GM18526 (cell line): ENCODE measurements around the gene VPS13A.

Experiments used
- POLR2A ChIP-seq: IDR thresholded peaks from 3 replicates; pipeline ENCODE4 v1.6.1; 2011; ENCODE audit not compliant: insufficient read length; ENCODE audit errors: extremely low read depth

The VPS13A gene

DNA sequence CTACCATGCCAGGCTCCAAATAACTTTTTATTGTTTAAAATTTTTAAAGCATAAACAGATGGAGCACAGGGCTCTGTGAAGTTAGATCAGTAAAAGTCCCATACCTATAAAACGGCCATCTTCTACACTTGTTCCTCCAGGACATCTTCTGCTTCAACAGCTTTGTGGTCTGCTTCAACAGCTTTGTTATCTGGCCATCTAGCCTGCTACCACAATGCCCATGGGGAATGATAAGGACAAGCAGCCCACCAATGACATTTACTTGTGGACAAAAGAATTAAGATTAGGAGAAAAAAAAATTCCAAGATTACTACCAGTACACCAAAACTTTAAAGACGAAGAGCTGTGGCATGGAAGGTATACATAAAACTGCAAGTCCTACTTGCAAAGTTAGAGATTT, 2.2 kb upstream of the VPS13A start:
- no peak for TF ChIP-seq POLR2A

DNA sequence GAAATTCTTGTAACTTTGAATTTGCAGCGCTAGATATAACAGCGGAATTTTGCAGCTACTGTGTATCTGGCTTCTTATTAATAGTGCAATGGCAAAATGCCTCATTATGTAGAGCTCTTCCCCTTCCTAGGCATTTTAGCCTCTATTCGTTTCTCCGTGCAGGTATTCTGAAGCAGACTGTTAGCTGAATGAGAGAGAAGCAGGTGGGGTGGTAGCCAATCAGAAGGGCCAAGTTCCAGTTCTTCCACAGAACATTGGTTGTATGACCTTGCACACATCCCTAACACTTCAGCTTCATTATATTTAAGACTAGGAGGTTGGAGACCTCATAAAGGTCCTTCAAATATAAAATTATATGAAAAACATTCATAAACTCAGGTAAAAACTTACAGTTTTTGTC, 1.2 kb upstream of the VPS13A start:
- TF ChIP-seq POLR2A: no peak

DNA sequence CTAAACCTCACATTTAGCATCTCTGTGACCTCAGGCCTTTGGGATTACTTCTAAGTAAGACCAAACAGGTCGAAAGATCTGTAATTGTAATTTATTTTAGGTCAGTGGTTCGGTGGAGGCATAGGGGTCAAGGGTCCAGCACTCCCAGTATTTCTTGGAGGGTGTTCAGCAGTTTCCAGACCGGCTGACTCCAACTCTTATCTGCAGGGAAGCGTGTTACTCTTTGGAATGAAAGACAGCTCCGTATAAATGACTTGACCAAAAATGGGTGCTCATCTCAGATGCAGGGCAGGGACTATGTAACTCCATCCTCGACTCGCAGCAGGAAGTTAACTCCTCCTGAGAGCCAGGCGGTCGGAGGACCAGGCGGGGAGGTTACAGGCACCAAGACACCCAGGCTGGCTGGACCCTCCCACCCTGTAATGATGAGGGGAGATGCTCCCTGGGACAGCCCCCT, 620 bp upstream of the VPS13A start:
- no peak for TF ChIP-seq POLR2A

DNA sequence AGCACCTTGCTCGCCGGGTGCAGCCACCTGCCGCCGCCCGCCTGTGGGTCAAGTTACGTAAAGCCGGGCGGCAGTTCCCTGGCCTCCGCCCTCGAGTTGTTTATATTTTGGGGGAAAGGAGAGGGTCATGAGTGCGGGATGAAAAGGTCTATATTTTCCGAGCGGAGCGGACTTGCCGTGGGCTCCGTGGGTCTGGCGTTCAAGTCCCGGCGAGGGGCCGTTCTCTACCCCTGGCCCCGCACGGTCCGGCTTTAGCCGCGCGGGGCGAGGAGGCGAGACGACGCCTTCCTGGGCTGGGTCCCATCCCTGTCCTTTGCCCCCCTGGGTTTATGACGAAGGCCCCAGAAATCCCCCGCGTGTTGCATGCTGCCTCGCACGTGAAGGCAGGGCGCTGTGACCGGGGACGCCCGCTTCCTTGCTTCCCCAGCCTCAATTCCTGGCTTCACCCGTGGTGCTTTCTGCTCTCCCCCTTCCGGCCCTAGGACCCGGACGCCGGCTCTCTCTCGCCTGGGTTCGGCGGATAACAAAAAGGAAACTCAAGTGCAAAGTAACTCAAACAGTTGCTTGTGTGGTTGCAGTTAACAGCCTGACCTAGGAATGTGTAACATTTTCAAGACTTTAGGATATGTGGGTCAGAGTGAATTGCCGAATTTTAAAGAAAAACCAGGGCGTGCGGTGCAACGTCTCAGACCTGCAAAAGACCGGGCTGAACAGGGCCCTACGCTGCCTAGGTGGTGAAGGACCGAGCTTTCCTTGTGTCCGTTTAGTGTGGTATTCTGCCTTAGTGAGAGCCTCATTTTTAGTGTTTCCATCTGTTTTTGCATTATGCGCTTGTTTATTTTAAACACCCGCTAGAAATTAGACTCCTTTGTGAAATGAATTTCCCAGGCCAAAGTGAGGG, 810 bp downstream of the VPS13A start:
- TF ChIP-seq POLR2A: no peak

DNA sequence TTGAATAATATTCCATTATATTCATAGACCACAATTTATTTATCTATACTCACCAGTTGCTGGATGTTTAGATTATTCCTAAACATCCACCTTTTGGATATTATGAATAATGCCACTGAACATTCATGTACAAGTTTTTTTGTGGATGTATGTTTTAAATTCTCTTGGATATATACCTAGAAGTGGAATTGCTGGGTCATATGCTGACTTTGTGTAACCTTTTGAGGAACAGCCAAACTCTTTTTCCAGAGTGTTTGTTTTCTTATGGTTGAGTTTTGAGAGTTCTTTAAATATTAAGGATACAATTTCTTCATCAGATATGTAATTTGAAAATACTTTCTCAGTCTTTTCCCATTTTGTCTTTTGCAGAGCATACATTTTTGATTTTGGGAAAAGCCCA, 2.7 kb downstream of the VPS13A start:
- no peak for TF ChIP-seq POLR2A

DNA sequence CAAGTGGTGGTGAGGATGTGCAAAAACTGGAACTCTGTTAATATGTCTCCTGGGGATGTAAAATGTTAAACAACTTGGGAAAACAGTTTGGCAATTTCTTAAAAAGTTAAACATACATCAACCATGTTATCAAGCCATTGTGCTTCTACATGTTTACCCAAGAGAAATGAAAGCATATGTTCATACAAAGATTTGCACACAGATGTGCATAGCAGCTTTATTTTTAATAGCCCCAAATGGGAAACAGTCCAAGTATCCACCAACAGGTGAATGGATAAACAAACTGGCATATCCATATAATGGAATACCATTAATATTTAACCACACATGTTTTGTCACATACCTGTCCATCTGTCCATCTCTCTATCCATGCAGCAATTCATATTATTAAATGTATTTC, 6.2 kb downstream of the VPS13A start:
- TF ChIP-seq POLR2A: no peak

DNA sequence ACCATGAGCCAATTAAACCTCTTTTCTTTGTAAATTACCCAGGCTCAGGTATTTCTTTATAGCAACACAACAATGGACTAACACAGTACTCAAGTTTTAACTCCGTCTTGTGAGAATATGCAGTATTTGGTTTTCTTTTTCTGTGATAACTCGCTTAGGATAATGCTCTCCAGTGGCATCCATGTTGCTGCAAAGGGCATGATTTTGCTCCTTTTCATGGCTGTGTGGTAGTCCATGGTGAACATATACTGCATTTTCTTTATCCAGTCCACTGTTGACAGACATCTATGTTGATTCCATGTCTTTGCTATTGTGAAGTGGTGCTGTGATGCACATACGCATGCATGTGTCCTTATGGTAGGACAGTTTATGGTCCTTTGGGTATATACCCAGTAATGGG, 10.9 kb downstream of the VPS13A start:
- TF ChIP-seq POLR2A: no peak

DNA sequence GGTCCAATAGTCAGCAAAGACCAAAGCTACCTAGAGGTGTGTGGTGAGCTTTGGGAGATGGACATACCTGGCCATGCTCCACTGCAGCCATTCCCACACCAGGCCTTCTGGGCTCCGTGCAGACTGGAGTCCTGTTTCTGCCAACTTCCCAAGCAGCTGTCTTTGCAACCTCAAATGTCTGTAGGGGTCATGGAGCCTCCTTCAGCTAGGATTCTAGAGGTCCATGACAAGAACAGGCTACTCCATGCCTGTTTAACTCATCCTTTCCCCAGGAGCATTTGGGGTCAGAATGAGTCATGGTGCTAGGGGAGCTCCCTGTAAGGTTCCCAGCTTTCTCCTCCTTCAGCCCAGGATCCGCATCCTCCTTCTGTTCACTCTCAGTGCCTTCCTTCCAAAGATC, 17.1 kb downstream of the VPS13A start:
- no peak for TF ChIP-seq POLR2A

DNA sequence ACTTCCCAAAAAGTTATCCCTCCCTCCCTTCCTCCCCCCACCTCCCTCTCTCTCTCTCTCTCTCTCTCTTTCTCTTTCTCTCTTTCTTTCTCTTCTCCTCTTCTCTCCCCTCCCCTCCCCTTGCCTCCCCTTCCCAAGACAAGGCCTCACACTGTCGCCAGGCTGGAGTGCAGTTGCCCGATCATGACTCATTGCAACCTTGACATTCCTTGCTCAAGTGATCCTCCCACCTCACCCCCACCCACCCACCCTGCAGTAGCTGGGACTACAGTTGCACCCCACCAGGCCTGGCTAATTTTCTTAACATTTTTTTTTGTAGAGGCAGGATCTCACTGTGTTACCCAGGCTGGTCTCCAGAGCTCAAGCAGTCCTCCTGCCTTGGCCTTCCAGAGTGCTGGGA, 32.8 kb downstream of the VPS13A start:
- no peak for TF ChIP-seq POLR2A

DNA sequence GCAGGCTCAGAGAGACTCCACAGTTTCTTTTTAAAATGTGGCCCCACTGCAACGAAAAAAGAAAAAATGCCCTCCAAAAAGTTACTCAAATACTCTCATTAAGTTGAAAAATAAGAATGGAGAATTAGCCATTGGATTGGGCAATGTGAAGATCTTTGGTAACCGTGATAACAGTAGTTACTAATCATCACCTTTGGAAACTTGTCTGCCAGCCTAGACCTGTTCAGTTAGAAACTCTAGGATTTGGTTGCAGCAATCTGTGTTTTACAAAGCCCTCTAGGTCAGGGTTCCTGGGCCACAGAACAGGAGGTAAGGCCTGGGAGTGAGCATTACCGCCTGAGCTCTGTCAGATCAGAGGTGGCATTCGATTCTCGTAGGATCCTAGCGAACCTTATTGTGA, 34.2 kb downstream of the VPS13A start:
- TF ChIP-seq POLR2A: no peak

DNA sequence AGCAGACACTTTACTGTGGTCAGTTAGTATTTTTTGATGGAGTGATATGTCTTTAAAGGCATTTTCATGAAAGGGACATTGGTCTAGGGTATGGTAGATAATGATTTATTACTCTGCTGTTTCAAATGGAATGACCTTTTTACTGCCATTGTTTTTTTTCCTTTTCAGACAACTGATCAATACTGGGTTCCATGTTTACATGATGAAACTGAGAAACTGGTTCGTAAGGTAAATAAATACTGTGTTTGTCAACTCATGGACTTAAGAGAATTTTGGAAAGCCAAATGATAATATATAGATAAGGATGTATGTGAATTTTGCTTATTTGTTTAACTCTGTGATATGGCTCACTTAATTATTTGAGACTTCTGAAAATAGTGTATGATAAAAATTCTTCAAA, 35.5 kb downstream of the VPS13A start:
- no peak for TF ChIP-seq POLR2A

DNA sequence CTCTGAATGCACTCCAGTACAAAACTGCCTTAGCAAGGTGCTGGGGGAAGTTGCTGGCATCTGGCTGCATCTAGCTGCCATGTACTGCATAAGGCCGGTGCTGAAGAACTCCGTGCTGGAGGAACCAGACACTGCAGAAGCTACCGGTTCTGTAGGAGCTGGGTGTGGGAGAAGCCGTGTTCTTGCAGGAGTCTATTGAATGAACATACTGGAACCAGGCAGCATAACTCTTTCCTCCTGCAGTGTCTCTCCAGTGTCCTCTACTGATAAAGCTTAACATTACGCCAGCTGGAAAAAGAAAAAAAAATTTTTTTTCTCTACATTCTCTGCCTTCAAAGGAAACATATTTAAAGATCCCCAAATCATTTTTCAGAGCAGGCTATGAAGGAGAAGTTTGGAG, 38.5 kb downstream of the VPS13A start:
- TF ChIP-seq POLR2A: no peak

DNA sequence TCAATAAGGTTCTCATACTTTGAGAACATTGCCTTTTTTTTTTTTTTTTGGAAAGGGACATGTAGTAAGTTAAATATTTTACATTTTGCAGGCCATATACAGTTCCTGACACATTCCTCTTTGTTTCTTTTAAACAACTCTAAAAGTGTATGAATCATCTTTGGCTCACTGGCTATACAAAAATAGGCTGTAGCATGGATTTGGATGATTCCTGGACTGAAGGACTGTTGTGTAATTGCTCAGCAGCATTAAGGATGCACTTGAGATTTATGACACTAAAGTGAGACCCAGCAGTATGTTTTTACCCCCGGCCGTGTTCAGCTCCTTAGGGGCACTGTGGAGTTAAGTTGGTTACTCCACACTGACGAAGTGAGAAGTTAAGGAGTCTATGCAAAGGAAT, 41.3 kb downstream of the VPS13A start:
- no peak for TF ChIP-seq POLR2A

DNA sequence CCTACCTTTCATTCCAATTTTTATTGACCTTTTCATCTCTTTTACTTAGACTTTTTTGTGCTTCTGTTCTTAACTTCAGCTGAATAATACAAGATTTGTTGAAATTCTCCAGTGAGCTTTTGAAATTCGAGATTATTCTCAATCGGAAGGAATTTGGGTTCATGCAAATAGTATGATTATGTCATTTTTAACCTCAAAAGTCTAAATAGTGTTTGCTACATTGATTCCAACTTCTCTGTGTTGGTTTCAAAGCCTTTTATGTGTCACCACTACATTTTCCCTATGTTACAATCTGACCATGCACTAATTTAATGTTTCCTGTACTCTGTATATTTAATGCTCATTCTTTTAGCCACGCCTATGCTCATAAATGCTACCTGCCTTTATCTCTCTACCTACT, 44.1 kb downstream of the VPS13A start:
- no peak for TF ChIP-seq POLR2A

DNA sequence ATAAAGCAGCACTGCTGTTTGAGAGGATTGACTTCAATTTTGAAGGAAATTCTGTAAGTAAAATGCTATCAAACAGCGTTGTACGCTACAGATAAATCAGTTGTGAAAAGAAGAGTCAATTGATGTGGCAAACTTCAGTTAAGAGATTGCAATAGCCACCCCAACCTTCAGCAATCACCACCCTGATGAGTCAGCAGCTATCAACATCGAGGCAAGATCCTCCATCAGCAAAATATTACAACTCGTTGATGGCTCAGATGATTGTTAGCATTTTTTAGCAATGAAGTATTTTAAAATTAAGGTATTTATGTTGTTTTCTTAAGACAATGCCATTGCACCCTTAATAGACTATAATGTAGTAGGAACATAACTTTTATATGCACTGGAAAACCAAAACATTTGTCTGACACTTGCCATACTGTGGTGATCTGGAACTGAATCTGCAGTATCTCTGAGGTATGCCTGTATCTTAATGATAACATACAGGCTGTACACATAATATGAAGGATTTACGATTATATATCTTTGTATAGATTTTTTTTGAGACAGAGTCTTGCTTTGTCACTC, 47.5 kb downstream of the VPS13A start:
- no peak for TF ChIP-seq POLR2A

DNA sequence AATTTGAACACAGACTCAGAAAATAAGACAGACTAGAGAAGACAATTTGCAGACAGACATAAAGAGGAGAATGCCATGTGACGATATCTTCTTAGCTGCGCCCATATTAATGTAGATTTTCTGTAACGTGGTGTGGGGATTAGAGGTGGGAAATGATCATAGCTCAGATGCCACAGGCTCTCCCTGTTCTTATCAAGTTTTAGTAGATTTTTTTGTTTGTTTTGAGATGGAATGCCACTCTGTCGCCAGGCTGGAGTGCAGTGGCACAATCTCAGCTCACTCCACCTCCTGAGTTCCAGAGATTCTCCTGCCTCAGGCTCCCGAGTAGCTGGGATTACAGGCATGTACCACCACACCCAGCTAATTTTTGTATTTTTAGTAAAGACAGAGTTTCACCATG, 59.4 kb downstream of the VPS13A start:
- no peak for TF ChIP-seq POLR2A

DNA sequence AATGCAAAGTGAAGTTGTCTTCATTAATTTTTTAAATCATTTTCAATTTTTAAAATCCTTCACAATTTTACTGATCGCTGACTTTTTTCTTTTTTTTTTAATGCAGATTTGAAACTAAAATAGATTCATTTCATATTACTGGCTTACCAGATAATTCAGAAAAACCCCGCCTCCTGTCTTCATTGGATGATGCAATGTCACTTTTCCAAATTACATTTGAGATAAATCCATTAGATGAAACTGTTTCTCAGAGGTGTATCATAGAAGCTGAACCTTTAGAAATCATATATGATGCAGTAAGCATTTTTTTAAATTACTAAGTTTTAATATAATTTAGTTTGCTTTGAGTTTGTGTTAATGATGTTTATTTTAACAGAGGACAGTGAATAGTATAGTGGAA, 60.6 kb downstream of the VPS13A start:
- TF ChIP-seq POLR2A: no peak

DNA sequence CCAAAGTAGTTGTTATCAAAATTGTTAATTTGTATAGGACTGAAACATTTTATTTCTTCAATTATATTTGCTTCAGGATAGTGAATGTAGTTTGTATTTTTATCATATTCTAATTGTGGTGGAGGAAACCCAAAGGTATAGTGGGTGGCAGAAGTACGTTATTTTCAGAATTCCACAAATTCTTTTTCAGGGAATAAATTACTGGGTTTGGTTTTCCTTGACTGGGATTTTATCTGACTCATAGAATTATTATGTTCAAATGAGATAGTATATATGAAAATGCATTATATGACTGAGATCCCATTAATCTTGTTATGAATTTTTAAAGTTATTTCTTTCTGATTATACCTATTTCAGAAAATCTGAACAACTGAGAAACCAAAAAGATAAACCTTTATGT, 73.7 kb downstream of the VPS13A start:
- no peak for TF ChIP-seq POLR2A

DNA sequence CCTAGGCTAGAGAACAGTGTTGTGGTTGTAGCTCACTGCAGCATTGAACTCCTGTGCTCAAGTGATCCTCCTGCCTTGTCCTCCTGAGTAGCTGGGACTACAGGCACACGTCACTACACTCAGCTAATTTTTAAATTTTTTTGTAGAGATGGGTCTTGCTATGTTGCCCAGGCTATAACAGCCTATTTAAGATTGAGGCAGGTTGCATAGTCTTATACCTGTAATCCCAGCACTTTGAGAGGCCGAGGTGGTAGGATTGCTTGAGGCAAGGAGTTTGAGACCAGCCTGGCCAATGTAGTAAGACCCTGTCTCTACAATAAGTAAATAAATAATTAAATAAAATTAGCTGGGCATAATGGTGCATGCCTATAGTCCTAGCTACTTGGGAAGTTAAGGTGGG, 79.9 kb downstream of the VPS13A start:
- no peak for TF ChIP-seq POLR2A
